GM18502 (cell line): ENCODE measurements around the gene POPDC3.
A peak's percentile ranks its signal among the peaks of the same experiment; 100 is the strongest.

Source experiments
- ATAC-seq: cut with Tn5 transposase; IDR thresholded peaks from one replicate; pipeline ENCODE4 v1.9.1; 2021; ENCODE audit warnings: mild to moderate bottlenecking; ENCODE audit not compliant: unreplicated experiment, poor library complexity

Gene POPDC3

DNA sequence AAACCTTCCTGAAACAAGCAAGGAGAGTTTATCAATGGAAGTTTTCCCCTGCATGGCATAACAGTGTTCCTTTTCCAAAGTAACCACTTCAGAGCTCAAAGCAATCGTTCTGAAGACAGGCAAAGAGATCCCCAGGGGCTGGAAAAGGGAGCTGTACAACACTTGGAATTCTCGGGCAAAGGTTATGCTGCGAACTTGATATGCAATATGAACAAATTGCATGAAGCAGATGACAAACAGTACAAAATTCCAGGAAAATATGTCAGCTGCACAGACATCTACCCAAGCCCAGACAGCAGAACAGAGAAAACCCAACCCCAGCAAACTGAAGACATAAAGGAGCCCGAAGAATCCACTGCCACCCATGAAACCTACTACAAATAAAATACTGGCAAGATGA lies 18.4 kb downstream of the POPDC3 start:
- no peak for ATAC-seq

- no peak for ATAC-seq
These were observed 26.1 kb downstream of the POPDC3 start for GRCh38 chr6:105153676-105154075.

- ATAC-seq, result no peak
These were observed 26.9 kb downstream of the POPDC3 start for GRCh38 chr6:105152880-105153279.

- peak; percentile 58 for ATAC-seq
These were observed 28.2 kb downstream of the POPDC3 start for GRCh38 chr6:105151644-105152043.

GRCh38 chr6:105138141-105138540 lies 41.7 kb downstream of the POPDC3 start:
- no peak for ATAC-seq

DNA sequence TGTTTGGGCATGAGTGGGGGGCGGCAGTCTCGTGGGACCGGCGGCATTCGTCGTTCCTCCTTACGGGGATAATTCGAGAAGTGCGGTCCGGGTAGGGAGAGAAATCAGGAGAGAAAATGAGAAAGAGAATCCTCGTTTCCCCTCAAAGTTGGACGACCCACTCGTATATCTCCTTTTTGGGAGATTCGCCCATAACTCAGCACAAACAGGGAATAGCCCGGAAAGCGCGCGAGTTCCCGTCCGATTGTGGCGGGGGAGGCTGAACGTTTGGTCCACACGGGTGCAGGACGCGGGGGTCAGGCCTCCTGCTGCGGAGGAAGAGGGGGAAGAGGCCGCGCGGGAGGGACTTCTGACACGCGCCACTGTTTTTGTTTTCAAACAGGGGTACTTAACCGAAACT lies 42.4 kb downstream of the POPDC3 start:
- no peak for ATAC-seq

- ATAC-seq, result peak; percentile 67
These were observed 43.1 kb downstream of the POPDC3 start for GRCh38 chr6:105136431-105137350.

DNA sequence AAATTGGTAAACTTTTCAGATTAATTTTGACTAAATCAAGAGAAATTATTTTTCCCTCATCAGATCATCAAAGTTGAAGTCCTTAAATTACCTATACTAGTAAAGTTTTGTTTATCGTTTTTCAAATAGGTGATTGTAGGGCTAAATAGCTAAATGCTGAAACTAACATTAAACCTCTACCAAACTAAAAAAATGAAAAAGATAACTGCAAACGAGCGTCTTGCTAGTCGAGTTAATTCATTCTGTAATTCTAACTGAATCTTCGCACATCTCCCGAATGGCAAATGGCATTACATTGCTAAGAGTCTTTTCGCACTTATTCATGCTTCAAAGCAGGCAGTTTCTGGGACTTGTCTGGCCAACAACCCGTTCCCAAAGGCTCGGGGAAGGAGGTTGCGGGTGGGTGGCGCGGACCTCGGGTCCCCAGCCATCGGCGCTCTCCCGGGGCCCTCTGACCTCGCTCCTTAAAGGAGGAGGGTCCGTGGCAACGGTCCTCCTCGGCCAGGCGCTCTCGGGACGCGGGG lies 43.8 kb downstream of the POPDC3 start:
- ATAC-seq, result no peak

DNA sequence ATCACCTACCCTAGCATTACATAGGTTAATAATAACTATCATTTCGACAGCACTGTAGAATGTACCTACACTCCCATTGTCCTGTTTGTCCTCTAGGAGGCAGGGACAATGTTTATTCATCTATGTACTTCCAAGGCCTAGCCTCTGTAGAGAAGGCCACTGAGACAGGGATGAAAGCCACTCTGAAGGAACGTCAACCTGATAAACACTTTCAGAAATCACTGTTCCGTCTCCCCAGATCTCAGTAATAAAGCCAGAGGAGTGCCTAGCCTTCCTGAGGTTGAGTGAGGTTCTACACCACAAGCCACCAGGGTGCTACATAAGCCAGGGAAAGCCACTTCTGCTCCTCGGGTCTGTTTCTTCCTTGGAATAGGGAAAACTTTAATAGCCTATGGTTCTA lies 44.8 kb downstream of the POPDC3 start:
- ATAC-seq, result no peak

DNA sequence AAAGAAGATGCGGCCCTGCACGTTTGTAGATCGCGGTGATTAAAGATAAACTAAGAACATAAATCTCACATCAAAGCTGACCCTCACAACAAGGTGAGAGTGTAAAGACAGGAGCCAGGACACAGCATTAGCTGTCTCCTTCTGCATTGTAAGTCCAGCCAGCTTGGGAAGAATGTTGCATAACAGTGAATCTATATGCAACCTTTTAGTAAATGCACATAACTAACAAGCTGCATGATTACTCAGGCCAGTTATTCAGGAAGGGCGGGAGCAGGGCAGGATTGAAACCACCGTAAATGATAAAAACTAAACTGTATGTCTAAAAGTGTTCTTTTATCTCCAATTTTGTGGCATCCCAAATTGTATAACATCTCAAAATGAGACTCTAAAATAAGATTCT lies 57.1 kb downstream of the POPDC3 start:
- no peak for ATAC-seq

GRCh38 chr6:105121981-105122380 lies 57.8 kb downstream of the POPDC3 start:
- ATAC-seq, result no peak

- no peak for ATAC-seq
These were observed 59.2 kb downstream of the POPDC3 start for GRCh38 chr6:105120570-105120969.

- no peak for ATAC-seq
These were observed 63.7 kb downstream of the POPDC3 start for GRCh38 chr6:105116150-105116549.

DNA sequence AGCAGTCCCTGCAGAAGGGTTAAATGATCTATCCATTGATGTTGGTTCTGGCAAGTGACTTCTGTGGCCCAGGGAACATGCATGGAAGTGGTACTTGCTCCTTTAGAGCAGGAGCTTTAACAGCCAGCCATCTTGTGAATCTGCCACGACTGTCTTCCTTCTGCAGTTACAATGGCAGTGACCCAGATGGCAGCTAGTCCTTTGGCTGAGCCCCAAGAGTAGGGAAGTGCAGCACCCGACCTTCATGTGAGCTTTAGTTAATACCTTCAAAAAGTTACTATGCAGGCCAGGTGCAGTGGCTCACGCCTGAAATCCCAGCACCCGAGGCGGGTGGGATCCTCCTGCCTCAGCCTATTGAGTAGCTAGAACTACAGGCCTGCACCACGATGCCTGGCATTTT lies 66.4 kb downstream of the POPDC3 start:
- no peak for ATAC-seq

DNA sequence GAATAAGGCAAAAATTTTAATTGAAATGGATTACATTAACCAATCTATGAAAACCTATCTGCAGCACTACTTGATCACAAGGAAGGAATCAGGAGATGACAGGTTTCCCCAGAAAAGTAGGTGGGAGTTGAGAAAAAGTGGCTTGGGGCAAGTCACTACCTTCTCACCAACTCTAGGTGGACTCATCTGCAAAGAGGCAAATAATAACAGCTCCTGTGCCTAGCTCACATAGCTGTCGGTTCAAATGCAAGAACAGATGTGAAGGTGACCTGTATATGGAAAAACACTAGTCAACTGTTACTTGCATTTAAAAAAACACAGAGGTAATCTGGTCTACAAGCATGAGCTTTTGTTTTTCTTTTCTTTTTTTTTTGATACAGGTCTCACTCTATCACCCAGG lies 67.2 kb downstream of the POPDC3 start:
- no peak for ATAC-seq

GRCh38 chr6:105111871-105112270 lies 67.9 kb downstream of the POPDC3 start:
- ATAC-seq, result no peak

- no peak for ATAC-seq
These were observed 68.7 kb downstream of the POPDC3 start for GRCh38 chr6:105111105-105111504.

DNA sequence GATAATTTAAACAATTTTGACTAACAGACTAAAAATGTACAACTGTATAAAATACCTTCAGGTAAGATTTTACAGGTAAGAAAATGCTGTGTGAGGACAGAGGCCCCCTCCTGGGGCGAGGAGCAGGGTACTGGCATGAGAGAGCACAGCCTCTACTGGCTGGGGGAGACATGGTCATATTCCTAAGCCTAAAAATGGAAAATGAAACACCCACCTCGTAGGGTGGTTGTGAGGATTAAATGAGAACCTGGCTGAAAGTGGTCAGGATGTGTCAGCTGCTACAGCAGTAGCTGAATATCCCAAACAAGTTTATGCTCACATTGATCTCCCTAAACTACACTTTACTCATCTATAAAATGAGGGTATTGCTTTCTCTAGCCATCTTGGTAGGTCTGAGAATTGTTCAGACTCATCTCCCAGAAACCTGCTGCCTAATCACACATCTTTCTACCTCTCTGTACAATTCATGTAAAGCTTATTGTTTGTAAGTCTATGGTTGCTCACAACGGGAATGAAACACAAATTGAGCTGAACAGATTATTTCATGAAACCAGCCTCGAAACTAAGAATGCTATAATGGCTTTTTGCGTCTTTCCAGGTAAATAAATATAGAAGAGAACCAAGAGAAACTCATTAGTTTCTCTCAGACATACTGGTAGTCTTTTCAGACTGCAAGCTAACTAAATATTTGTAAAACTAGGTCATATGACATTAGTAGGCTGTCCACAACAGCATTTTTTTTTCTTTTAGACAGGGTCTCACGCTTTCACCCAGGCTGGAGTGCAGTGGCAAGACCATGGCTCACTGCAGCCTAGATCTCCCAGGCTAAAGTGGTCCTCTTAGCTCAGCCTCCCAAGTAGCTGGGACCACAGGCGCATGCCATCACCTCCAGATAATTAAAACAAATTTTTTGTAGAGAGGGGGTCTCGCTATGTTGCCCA lies 69.6 kb downstream of the POPDC3 start:
- ATAC-seq, result no peak

DNA sequence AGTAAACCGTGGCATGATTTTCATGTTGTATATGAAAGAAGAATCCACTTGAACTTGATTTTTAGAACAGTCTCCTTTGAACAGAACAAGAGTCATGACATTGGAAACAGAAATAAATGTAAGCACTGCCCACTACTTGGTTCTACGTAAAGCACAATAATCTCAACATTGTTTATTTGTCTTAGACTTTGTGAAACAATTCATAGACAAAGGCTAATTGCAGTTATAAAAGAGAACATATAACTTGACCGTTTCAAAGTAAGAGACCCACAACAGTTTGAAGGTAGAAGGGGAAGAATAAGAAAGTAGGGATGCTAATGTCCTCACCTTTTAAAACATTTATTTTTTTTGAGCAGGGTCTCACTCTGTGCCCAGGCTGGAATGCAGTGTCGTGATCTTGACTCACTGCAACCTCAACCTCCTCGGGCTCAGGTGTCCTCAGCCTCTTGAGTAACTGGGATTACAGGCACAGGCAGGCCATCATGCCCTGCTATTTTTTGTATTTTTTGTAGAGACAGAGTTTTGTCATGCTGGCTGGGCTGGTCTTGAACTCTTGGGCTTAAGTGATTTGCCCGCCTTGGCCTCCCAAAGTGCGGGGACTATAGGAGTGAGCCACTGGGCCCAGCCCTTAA lies 71.1 kb downstream of the POPDC3 start:
- ATAC-seq, result no peak
